Measurements from ENCODE around the gene JMJD1C. TPM values are rescaled to one million over a fixed set of nuclear protein-coding genes. Genes with fewer than 3 reads are reported as not detected.

The JMJD1C gene
- total and polyA plus RNA-seq, 2 donors (not counting 3 experiments of a cell fraction or from before 2014, with no cell fraction given): 32.1 to 97.1 TPM

- dilution Hi-C loops (cut with MboI; ENCODE audit: extremely low pct_ligation_motif_present, low sequenced_read_pairs) (no loop called here), intact Hi-C loops (cut with micrococcal nuclease) (no loop called here)
- no peaks in the 10 kb centered on the region for H3K36me3 ChIP-seq (ENCODE audit: control insufficient read depth in 2 of 2, extremely low read depth in 1 of 2, insufficient read depth in 2 of 2, low read length in 2 of 2)
- H3K27ac ChIP-seq (ENCODE audit: insufficient read depth, low read depth, low read length): no peak overlapping the region
- H3K9me3 ChIP-seq (replicated peaks; ENCODE audit: control insufficient read depth, insufficient read depth, low read length): no peaks in the 10 kb centered on the region
- no peak overlapping the region for H3K9ac ChIP-seq (replicated peaks; ENCODE audit: extremely low read depth, insufficient read depth, low read length)
- no peak overlapping the region for H3K4me3 ChIP-seq (replicated peaks in 1 of 3; ENCODE audit: insufficient read depth in 1 of 3, low read depth in 1 of 3, low read length in 3 of 3)
- CTCF ChIA-PET: interaction anchor here (1.0 to 1.7 kb wide), 4 partner anchors 8 to 264 kb away, joined by 3 to 5 read pairs (median 3); no protein-coding TSS in a partner anchor
- H3K27me3 ChIP-seq (ENCODE audit: control insufficient read depth in 2 of 2, insufficient read depth in 2 of 2, low read length in 2 of 2): no peaks in the 10 kb centered on the region
- no peaks in the 10 kb centered on the region for H3K9me1 ChIP-seq (replicated peaks; ENCODE audit: control insufficient read depth, extremely low read depth, insufficient read depth, low read length)
- H4K20me1 ChIP-seq (replicated peaks; ENCODE audit: control insufficient read depth, extremely low read depth, insufficient read depth, low read length): peaks cover 2% of the 10 kb centered on the region
- no peak overlapping the region for H3K4me2 ChIP-seq (ENCODE audit: insufficient read depth, low read length)
- TF ChIP-seq FOS (IDR thresholded peaks at IDR 0.05; ENCODE audit: borderline replicate concordance, insufficient read depth, low read length) (no peak), MYC (IDR thresholded peaks at IDR 0.05; ENCODE audit: low read depth, low read length) (no peak), GATA2 (IDR thresholded peaks at IDR 0.05; ENCODE audit: insufficient read depth, insufficient read length, low read depth, low read length) (no peak), CTCF (IDR thresholded peaks at IDR 0.05; ENCODE audit: extremely low read depth in 1 of 2, insufficient read depth in 1 of 2, low read depth in 1 of 2, low read length in 2 of 2) (no peak), JUN (IDR thresholded peaks at IDR 0.05; ENCODE audit: borderline replicate concordance, insufficient read depth, insufficient read length, low read depth) (no peak), MAX (IDR thresholded peaks at IDR 0.05; ENCODE audit: insufficient read depth, insufficient read length) (no peak), EZH2 (IDR thresholded peaks at IDR 0.05; ENCODE audit: borderline replicate concordance, low read depth, low read length, severe bottlenecking) (no peak), POLR2A (IDR thresholded peaks at IDR 0.05; ENCODE audit: low read depth, low read length) (no peak), POLR2AphosphoS5 (IDR thresholded peaks at IDR 0.05; ENCODE audit: insufficient read depth, low read depth, low read length) (no peak)
- H2AFZ ChIP-seq (ENCODE audit: low read depth, low read length): no peak overlapping the region
- peaks cover 76% of the 10 kb centered on the region for H3K79me2 ChIP-seq (ENCODE audit: control insufficient read depth, insufficient read depth, low read length)
- POLR2A ChIA-PET: no interaction called here
- H3K4me1 ChIP-seq (ENCODE audit: control insufficient read depth, extremely low read depth, insufficient read depth, low read length): no peaks in the 10 kb centered on the region
- BruUV-seq (replicated peaks): no TSS peak
- FAIRE-seq: no peak
- DNase-seq (ENCODE audit: low read depth, low spot score): no peak
Measured at GRCh38 chr10:63456437-63457210, 9.2 kb downstream of the JMJD1C start.

Data from endothelial cell of umbilical vein (primary cell).